SK-N-MC (cell line): ENCODE data around the gene MOB1B.

ENCODE experiments used
- EZH2 ChIP-seq: fragments of 200-600 bp; sonication (generic); IDR thresholded peaks from one replicate; pipeline ENCODE4 v1.6.1; 2017; ENCODE audit warnings: antibody characterized with exemption
- FOXP2 ChIP-seq: optimal IDR thresholded peaks from 2 replicates; pipeline ENCODE3; 2011; ENCODE audit warnings: mild to moderate bottlenecking, moderate library complexity; ENCODE audit not compliant: insufficient read depth; ENCODE audit errors: extremely low read length, control extremely low read depth
- POLR2AphosphoS5 ChIP-seq: IDR thresholded peaks from 2 replicates; pipeline ENCODE4 v1.6.1; 2012; ENCODE audit warnings: mild to moderate bottlenecking, low read depth, low read length, borderline replicate concordance

GRCh38 chr4:70873216-70873615, 29.0 kb upstream of the MOB1B start:
- TF ChIP-seq EZH2 (no peak), POLR2AphosphoS5 (no peak), FOXP2 (no peak)
